GM21619 (cell line): ENCODE results near the gene TJP1.
"Not testable (repeated sequence)": the region's sequence is repeated elsewhere in the genome, so short reads cannot be mapped to it uniquely, and the experiment has no call there.

Experiments
- ATAC-seq: cut with Tn5 transposase; IDR thresholded peaks from one replicate; pipeline ENCODE4 v1.9.1; 2021; ENCODE audit not compliant: unreplicated experiment

Gene TJP1

GRCh38 chr15:29800491-29801366 lies 21.5 kb downstream of the TJP1 start:
- ATAC-seq: no peak

GRCh38 chr15:29799859-29800258 lies 22.4 kb downstream of the TJP1 start:
- ATAC-seq: no peak

DNA sequence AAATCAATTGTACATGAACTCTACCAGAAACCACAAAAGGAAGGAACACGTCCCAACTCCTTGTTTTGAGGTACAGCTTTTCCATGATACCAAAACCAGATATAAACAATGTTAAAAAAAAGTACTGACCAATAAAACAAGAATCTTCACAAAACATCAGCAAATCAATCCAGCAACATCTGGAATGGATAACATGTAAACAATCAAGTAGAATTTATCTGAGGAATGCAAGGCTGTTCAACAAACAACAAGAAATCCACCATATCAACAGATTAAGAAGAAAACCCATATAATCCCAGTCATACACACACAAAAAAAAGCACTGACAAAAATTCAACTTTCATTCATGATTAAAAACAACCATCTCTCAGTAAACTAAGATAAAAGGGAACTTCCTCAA lies 26.7 kb downstream of the TJP1 start:
- ATAC-seq: no peak

DNA sequence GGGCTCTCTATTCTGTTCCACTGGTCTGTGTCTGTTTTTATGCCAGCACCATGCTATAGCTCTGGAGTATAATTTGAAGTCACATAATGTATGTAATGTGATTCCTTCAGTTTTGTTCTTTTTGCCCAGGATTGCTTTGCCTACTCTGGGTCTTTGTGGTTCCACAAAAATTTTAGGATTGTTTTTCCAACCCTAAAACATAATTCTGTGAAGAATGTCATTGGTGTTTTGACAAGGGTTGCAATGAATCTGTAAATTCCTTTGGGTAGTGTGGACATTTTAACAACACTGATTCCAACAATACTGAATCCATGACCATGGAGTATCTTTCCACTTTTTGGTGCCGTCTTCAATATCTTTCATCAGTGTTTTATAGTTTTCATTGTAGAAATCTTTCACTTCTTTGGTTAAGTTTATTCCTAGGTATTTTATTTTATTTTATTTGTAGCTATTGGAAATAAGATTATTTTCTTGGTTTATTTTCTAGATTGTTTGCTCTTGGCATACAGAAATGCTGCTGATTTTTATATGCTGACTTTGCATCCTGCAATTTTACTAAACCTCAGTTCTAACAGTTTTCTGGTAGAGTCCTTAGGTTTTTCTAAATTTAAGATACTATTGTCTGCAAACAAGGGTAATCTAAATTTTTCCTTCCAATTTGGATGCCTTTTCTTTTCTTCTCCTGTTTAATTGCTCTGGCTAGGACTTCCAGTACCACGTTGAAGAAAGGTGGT lies 29.7 kb downstream of the TJP1 start:
- ATAC-seq: no peak

- no peak for ATAC-seq
Measured at GRCh38 chr15:29790607-29791006, 31.7 kb downstream of the TJP1 start.

GRCh38 chr15:29789871-29790270 lies 32.4 kb downstream of the TJP1 start:
- no peak for ATAC-seq

GRCh38 chr15:29788433-29789034 lies 33.7 kb downstream of the TJP1 start:
- no peak for ATAC-seq

- no peak for ATAC-seq
Measured at GRCh38 chr15:29787767-29788166, 34.5 kb downstream of the TJP1 start.

DNA sequence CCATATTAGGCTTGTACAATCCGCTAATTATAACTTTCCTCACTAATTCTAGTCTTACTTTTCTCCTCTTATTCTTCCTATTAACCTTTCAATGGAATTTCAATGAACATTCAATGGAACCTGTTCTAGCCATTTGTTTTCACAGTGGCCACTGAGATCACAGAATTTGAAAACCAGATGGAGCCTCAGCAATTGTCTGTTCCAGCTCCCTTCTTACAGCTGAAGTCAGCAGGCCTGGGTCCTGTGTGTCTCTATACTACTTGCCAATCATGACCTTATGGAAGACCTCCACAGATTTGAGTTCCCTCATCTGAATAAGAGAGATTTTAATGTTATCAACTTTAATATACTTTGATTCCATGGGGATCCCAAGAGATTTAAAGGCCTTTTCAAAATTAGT lies 36.6 kb downstream of the TJP1 start:
- no peak for ATAC-seq

DNA sequence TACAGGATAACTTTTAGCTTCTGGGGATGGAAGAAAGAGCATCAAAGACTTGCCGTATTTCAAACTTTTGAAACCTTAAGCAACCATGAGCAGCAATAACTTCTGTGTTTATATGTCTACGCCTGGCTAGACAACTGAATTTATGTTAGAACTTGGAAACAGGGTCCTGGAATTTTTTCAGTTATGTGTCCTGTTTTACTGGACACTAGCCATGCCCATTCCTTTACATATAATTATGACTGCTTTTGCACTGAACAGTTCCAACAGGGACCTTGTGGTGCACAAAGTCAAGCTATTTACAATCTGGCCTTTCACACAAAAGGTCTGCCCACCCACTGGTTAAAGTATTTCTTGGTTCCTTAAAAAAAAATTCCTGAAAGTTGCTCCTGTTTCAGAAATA lies 37.1 kb downstream of the TJP1 start:
- no peak for ATAC-seq

DNA sequence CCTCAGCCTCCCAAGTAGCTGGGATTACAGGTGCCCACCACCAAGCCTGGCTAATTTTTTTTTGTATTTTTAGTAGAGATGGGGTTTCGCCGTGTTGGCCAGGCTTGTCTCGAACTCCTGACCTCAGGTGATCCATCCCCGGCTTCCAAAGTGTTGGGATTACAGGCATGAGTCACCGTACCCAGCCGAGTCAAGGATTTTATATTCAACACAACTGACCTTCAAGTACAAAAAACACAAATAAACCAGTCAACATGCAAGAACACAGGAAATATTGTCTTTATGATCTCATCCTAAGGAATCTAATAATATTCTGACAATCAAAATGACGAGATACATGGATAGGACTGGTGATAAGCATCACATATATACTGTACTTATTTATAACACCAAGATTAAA lies 37.9 kb downstream of the TJP1 start:
- no peak for ATAC-seq

GRCh38 chr15:29782816-29783215 lies 39.5 kb downstream of the TJP1 start:
- not testable (repeated sequence) for ATAC-seq

GRCh38 chr15:29778382-29778781 lies 43.9 kb downstream of the TJP1 start:
- no peak for ATAC-seq

GRCh38 chr15:29776859-29777258 lies 45.4 kb downstream of the TJP1 start:
- ATAC-seq: no peak

DNA sequence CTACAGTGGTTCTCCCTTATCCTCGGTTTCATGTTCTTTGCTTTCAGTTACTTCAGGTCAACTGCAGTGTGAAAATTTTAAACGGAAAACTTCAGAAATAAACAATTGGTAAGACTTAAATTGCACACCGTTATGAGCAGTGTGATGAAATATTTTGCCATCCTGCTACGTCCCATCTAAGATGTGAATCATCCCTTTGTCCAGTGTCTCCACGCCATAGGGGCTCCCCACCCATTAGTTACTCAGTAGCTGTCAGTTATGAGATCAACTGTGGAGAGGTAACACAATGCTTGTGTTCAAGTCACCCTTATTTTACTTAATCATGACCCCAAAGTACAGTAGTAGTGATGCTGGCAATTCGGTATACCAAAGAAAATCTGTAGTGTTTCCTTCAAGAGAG lies 47.4 kb downstream of the TJP1 start:
- ATAC-seq: no peak

- ATAC-seq: no peak
Measured at GRCh38 chr15:29773816-29774215, 48.5 kb downstream of the TJP1 start.

DNA sequence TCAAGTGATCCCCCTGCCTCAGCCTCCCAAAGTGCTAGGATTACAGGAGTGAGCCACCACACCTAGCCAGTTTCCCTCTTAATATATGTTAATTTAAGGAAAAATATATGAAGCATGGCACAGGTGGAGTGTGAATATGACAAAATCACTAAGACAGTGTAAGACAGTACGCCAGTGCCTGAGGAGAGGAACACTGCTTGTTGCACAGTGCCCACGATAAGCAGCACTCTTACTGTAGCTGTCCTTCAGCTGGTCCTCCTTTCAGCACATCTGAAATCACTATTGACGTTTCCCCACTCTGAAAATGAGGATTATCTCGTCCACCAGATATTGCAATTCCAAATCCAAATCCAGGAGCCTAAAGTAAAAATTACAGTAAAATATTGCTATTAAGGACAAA lies 49.3 kb downstream of the TJP1 start:
- no peak for ATAC-seq

- no peak for ATAC-seq
Measured at GRCh38 chr15:29770796-29771195, 51.5 kb downstream of the TJP1 start.

GRCh38 chr15:29765898-29766527 lies 56.3 kb downstream of the TJP1 start:
- ATAC-seq: no peak

DNA sequence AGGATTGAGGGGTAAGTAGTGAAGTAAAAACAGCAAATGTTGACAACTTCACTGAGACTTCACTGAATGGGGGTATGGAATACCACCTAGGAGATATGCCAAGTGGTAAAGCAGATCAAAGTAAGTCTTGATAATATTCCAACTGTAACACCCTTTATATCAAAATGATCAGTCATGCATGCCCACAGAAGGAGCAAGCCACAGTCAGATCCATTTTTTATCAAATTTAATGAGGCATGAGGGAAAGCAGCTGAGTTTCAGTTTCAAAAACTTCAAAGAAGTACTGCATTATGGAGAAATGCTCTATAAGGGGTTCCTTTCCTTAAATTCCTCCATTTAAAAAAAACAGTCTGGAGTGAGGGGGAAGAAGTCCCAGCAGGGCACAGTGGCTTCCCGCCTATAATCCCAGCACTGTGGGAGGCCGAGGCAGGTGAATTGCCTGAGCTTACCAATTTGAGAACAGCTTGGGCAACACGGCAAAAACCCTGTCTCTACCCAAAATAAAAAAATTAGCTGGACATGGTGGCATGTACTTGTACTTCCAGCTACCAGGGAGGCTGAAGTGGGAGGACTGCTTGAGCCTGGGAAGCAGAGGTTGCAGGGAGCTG lies 56.9 kb downstream of the TJP1 start:
- no peak for ATAC-seq

- no peak for ATAC-seq
Measured at GRCh38 chr15:29759596-29759995, 62.7 kb downstream of the TJP1 start.
